ENCODE results near the gene TDP2.
"Not testable (repeated sequence)": the region's sequence is repeated elsewhere in the genome, so short reads cannot be mapped to it uniquely, and the experiment has no call there.

TDP2 gene

GRCh38 chr6:24644377-24644776, 22.3 kb downstream of the TDP2 start:
- DNase-seq, result no peak

- no peak for DNase-seq
These were observed 22.8 kb downstream of the TDP2 start for GRCh38 chr6:24643920-24644319.

- DNase-seq, result no peak
These were observed 24.6 kb downstream of the TDP2 start for GRCh38 chr6:24642061-24642460.

- not testable (repeated sequence) for DNase-seq
These were observed 26.1 kb downstream of the TDP2 start for GRCh38 chr6:24640631-24641030.

GRCh38 chr6:24640166-24640565, 26.5 kb downstream of the TDP2 start:
- DNase-seq, result no peak

- no peak for DNase-seq
These were observed 30.0 kb downstream of the TDP2 start for GRCh38 chr6:24636681-24637080.

- no peak for DNase-seq
These were observed 34.1 kb downstream of the TDP2 start for GRCh38 chr6:24632573-24632972.

- no peak for DNase-seq
These were observed 35.0 kb downstream of the TDP2 start for GRCh38 chr6:24631671-24632070.

- no peak for DNase-seq
These were observed 35.7 kb downstream of the TDP2 start for GRCh38 chr6:24630856-24631505.

- no peak for DNase-seq
These were observed 44.9 kb downstream of the TDP2 start for GRCh38 chr6:24621626-24622289.

- DNase-seq, result no peak
These were observed 46.1 kb downstream of the TDP2 start for GRCh38 chr6:24620637-24621036.

GRCh38 chr6:24619661-24620060, 47.0 kb downstream of the TDP2 start:
- no peak for DNase-seq

GRCh38 chr6:24614648-24615047, 52.1 kb downstream of the TDP2 start:
- no peak for DNase-seq

- DNase-seq, result no peak
These were observed 52.7 kb downstream of the TDP2 start for GRCh38 chr6:24614043-24614420.

- DNase-seq, result no peak
These were observed 53.2 kb downstream of the TDP2 start for GRCh38 chr6:24613361-24614042.

- no peak for DNase-seq
These were observed 56.0 kb downstream of the TDP2 start for GRCh38 chr6:24610672-24611071.

GRCh38 chr6:24607310-24608105, 59.2 kb downstream of the TDP2 start:
- no peak for DNase-seq

GRCh38 chr6:24606200-24606930, 60.3 kb downstream of the TDP2 start:
- no peak for DNase-seq

GRCh38 chr6:24603241-24603640, 63.5 kb downstream of the TDP2 start:
- no peak for DNase-seq

GRCh38 chr6:24600903-24601302, 65.8 kb downstream of the TDP2 start:
- no peak for DNase-seq

Data from activated T-cell treated with anti-CD3 and anti-CD28 coated beads, Interleukin-2, amount 50 U/mL, for 48 hours (primary cell).